ENCODE data around the gene RGL1. TPM values are rescaled to one million over a fixed set of nuclear protein-coding genes. Genes with fewer than 3 reads are reported as not detected.
A peak's percentile ranks its signal among the peaks of the same experiment; 100 is the strongest.

RGL1 gene
- total RNA-seq, 1 donor from 2014 or later = 28.2 TPM

GRCh38 chr1:183915625-183916510, 110.9 kb downstream of the RGL1 start:
- peak overlapping the region; percentile 10 to 57 (median 30) for H3K4me3 ChIP-seq (ENCODE audit: low read length in 3 of 3)
- peaks cover 3 to 7% (median 7%) of the 10 kb centered on the region in 3 donors for H3K4me1 ChIP-seq (ENCODE audit: control insufficient read depth in 3 of 3, insufficient read depth in 3 of 3, low read length in 3 of 3)
- H3K9me3 ChIP-seq (ENCODE audit: control insufficient read depth in 3 of 3, low read length in 3 of 3) = no peaks in the 10 kb centered on the region
- H3K9ac ChIP-seq (ENCODE audit: low read depth in 1 of 3, low read length in 3 of 3) = peak overlapping the region in 2 of 3 donors; percentile 42 to 54
- peak overlapping the region; percentile 29 for H3K27ac ChIP-seq (ENCODE audit: low read depth, low read length)
- peaks cover 0 to 43% (median 11%) of the 10 kb centered on the region in 3 donors for H3K36me3 ChIP-seq (ENCODE audit: control insufficient read depth in 3 of 3, insufficient read depth in 3 of 3, low read length in 3 of 3)
- H3K27me3 ChIP-seq (ENCODE audit: control insufficient read depth in 3 of 3, insufficient read depth in 3 of 3, low read length in 3 of 3) = no peaks in the 10 kb centered on the region

- no peak overlapping the region for H3K27ac ChIP-seq (ENCODE audit: low read depth, low read length)
- H3K27me3 ChIP-seq (ENCODE audit: control insufficient read depth in 3 of 3, insufficient read depth in 3 of 3, low read length in 3 of 3) = no peaks in the 10 kb centered on the region
- H3K36me3 ChIP-seq (ENCODE audit: control insufficient read depth in 3 of 3, insufficient read depth in 3 of 3, low read length in 3 of 3) = peaks cover 0 to 44% (median 11%) of the 10 kb centered on the region in 3 donors
- no peak overlapping the region for H3K9ac ChIP-seq (ENCODE audit: low read depth in 1 of 3, low read length in 3 of 3)
- H3K4me3 ChIP-seq (ENCODE audit: low read length in 3 of 3) = no peak overlapping the region
- H3K4me1 ChIP-seq (ENCODE audit: control insufficient read depth in 3 of 3, insufficient read depth in 3 of 3, low read length in 3 of 3) = peaks cover 3 to 7% (median 7%) of the 10 kb centered on the region in 3 donors
- no peaks in the 10 kb centered on the region for H3K9me3 ChIP-seq (ENCODE audit: control insufficient read depth in 3 of 3, low read length in 3 of 3)
Observed at GRCh38 chr1:183916574-183916973, 111.7 kb downstream of the RGL1 start.

- Histone ChIP-seq H3K4me1 (ENCODE audit: control insufficient read depth in 3 of 3, insufficient read depth in 3 of 3, low read length in 3 of 3) (peaks cover 3 to 7% (median 7%) of the 10 kb centered on the region in 3 donors), H3K27me3 (ENCODE audit: control insufficient read depth in 3 of 3, insufficient read depth in 3 of 3, low read length in 3 of 3) (no peaks in the 10 kb centered on the region), H3K36me3 (ENCODE audit: control insufficient read depth in 3 of 3, insufficient read depth in 3 of 3, low read length in 3 of 3) (peaks cover 0 to 45% (median 11%) of the 10 kb centered on the region in 3 donors), H3K9ac (ENCODE audit: low read depth in 1 of 3, low read length in 3 of 3) (no peak overlapping the region), H3K4me3 (ENCODE audit: low read length in 3 of 3) (no peak overlapping the region), H3K9me3 (ENCODE audit: control insufficient read depth in 3 of 3, low read length in 3 of 3) (no peaks in the 10 kb centered on the region), H3K27ac (ENCODE audit: low read depth, low read length) (no peak overlapping the region)
Observed at GRCh38 chr1:183918589-183918988, 113.7 kb downstream of the RGL1 start.

- H3K4me3 ChIP-seq (ENCODE audit: low read length in 3 of 3) = no peak overlapping the region
- H3K27me3 ChIP-seq (ENCODE audit: control insufficient read depth in 3 of 3, insufficient read depth in 3 of 3, low read length in 3 of 3) = no peaks in the 10 kb centered on the region
- H3K9me3 ChIP-seq (ENCODE audit: control insufficient read depth in 3 of 3, low read length in 3 of 3) = no peaks in the 10 kb centered on the region
- no peak overlapping the region for H3K27ac ChIP-seq (ENCODE audit: low read depth, low read length)
- peaks cover 0 to 47% (median 11%) of the 10 kb centered on the region in 3 donors for H3K36me3 ChIP-seq (ENCODE audit: control insufficient read depth in 3 of 3, insufficient read depth in 3 of 3, low read length in 3 of 3)
- no peak overlapping the region for H3K9ac ChIP-seq (ENCODE audit: low read depth in 1 of 3, low read length in 3 of 3)
- H3K4me1 ChIP-seq (ENCODE audit: control insufficient read depth in 3 of 3, insufficient read depth in 3 of 3, low read length in 3 of 3) = peaks cover 2 to 6% (median 6%) of the 10 kb centered on the region in 3 donors
Observed at GRCh38 chr1:183920651-183921050, 115.7 kb downstream of the RGL1 start.

- H3K9me3 ChIP-seq (ENCODE audit: control insufficient read depth in 3 of 3, low read length in 3 of 3) = no peaks in the 10 kb centered on the region
- H3K27ac ChIP-seq (ENCODE audit: low read depth, low read length) = no peak overlapping the region
- no peaks in the 10 kb centered on the region for H3K27me3 ChIP-seq (ENCODE audit: control insufficient read depth in 3 of 3, insufficient read depth in 3 of 3, low read length in 3 of 3)
- H3K9ac ChIP-seq (ENCODE audit: low read depth in 1 of 3, low read length in 3 of 3) = no peak overlapping the region
- peaks cover 0 to 50% (median 11%) of the 10 kb centered on the region in 3 donors for H3K36me3 ChIP-seq (ENCODE audit: control insufficient read depth in 3 of 3, insufficient read depth in 3 of 3, low read length in 3 of 3)
- H3K4me1 ChIP-seq (ENCODE audit: control insufficient read depth in 3 of 3, insufficient read depth in 3 of 3, low read length in 3 of 3) = no peaks in the 10 kb centered on the region
- no peak overlapping the region for H3K4me3 ChIP-seq (ENCODE audit: low read length in 3 of 3)
Observed at GRCh38 chr1:183922197-183922596, 117.3 kb downstream of the RGL1 start.

GRCh38 chr1:183925947-183926346, 121.0 kb downstream of the RGL1 start:
- Histone ChIP-seq H3K4me1 (ENCODE audit: control insufficient read depth in 3 of 3, insufficient read depth in 3 of 3, low read length in 3 of 3) (no peaks in the 10 kb centered on the region), H3K9ac (ENCODE audit: low read depth in 1 of 3, low read length in 3 of 3) (no peak overlapping the region), H3K27me3 (ENCODE audit: control insufficient read depth in 3 of 3, insufficient read depth in 3 of 3, low read length in 3 of 3) (no peaks in the 10 kb centered on the region), H3K36me3 (ENCODE audit: control insufficient read depth in 3 of 3, insufficient read depth in 3 of 3, low read length in 3 of 3) (peaks cover 0 to 32% (median 6%) of the 10 kb centered on the region in 3 donors), H3K27ac (ENCODE audit: low read depth, low read length) (no peak overlapping the region), H3K9me3 (ENCODE audit: control insufficient read depth in 3 of 3, low read length in 3 of 3) (no peaks in the 10 kb centered on the region), H3K4me3 (ENCODE audit: low read length in 3 of 3) (no peak overlapping the region)

GRCh38 chr1:183926983-183927382, 122.1 kb downstream of the RGL1 start:
- Histone ChIP-seq H3K27ac (ENCODE audit: low read depth, low read length) (no peak overlapping the region), H3K36me3 (ENCODE audit: control insufficient read depth in 3 of 3, insufficient read depth in 3 of 3, low read length in 3 of 3) (peaks cover 0 to 28% (median 5%) of the 10 kb centered on the region in 3 donors)

GRCh38 chr1:183931646-183932271, 126.8 kb downstream of the RGL1 start:
- Histone ChIP-seq H3K4me3 (ENCODE audit: low read length in 3 of 3) (peak overlapping the region in 1 of 3 donors; percentile 57), H3K36me3 (ENCODE audit: control insufficient read depth in 3 of 3, insufficient read depth in 3 of 3, low read length in 3 of 3) (peaks cover 0 to 6% (median 2%) of the 10 kb centered on the region in 3 donors), H3K27me3 (ENCODE audit: control insufficient read depth in 3 of 3, insufficient read depth in 3 of 3, low read length in 3 of 3) (no peaks in the 10 kb centered on the region), H3K9me3 (ENCODE audit: control insufficient read depth in 3 of 3, low read length in 3 of 3) (no peaks in the 10 kb centered on the region), H3K27ac (ENCODE audit: low read depth, low read length) (no peak overlapping the region), H3K9ac (ENCODE audit: low read depth in 1 of 3, low read length in 3 of 3) (peak overlapping the region in 1 of 3 donors; percentile 52), H3K4me1 (ENCODE audit: control insufficient read depth in 3 of 3, insufficient read depth in 3 of 3, low read length in 3 of 3) (peaks cover 11 to 13% (median 13%) of the 10 kb centered on the region in 3 donors)

More at GRCh38 chr1:183926983-183927382, 122.1 kb downstream of the RGL1 start:
- Histone ChIP-seq H3K4me3 (ENCODE audit: low read length in 3 of 3) (no peak overlapping the region), H3K9me3 (ENCODE audit: control insufficient read depth in 3 of 3, low read length in 3 of 3) (no peaks in the 10 kb centered on the region), H3K27me3 (ENCODE audit: control insufficient read depth in 3 of 3, insufficient read depth in 3 of 3, low read length in 3 of 3) (no peaks in the 10 kb centered on the region), H3K9ac (ENCODE audit: low read depth in 1 of 3, low read length in 3 of 3) (no peak overlapping the region), H3K4me1 (ENCODE audit: control insufficient read depth in 3 of 3, insufficient read depth in 3 of 3, low read length in 3 of 3) (peaks cover 2 to 3% (median 3%) of the 10 kb centered on the region in 3 donors)

GRCh38 chr1:183932412-183932811, 127.5 kb downstream of the RGL1 start:
- Histone ChIP-seq H3K4me3 (ENCODE audit: low read length in 3 of 3) (peak overlapping the region in 1 of 3 donors; percentile 57), H3K36me3 (ENCODE audit: control insufficient read depth in 3 of 3, insufficient read depth in 3 of 3, low read length in 3 of 3) (peaks cover 0 to 5% (median under 1%) of the 10 kb centered on the region in 3 donors), H3K9me3 (ENCODE audit: control insufficient read depth in 3 of 3, low read length in 3 of 3) (no peaks in the 10 kb centered on the region), H3K4me1 (ENCODE audit: control insufficient read depth in 3 of 3, insufficient read depth in 3 of 3, low read length in 3 of 3) (peaks cover 11 to 13% (median 13%) of the 10 kb centered on the region in 3 donors), H3K27me3 (ENCODE audit: control insufficient read depth in 3 of 3, insufficient read depth in 3 of 3, low read length in 3 of 3) (no peaks in the 10 kb centered on the region), H3K27ac (ENCODE audit: low read depth, low read length) (no peak overlapping the region), H3K9ac (ENCODE audit: low read depth in 1 of 3, low read length in 3 of 3) (peak overlapping the region in 2 of 3 donors; percentile 17 to 52)
